ENCODE measurements around the gene ANKRD18A.
"Not testable (repeated sequence)": the region's sequence is repeated elsewhere in the genome, so short reads cannot be mapped to it uniquely, and the experiment has no call there.

GRCh38 chr9:38583765-38584164, 36.6 kb downstream of the ANKRD18A start:
- TF ChIP-seq CTCF (IDR thresholded peaks at IDR 0.05; ENCODE audit: poor library complexity, severe bottlenecking); RAD21 (conservative IDR thresholded peaks at IDR 0.05); POLR2AphosphoS5 (IDR thresholded peaks at IDR 0.05); SMC3 (conservative IDR thresholded peaks at IDR 0.05; ENCODE audit: poor library complexity); REST (IDR thresholded peaks at IDR 0.05; ENCODE audit: borderline replicate concordance): not testable (repeated sequence)

All from neural cell (in vitro differentiated cells).